HG03196 (cell line): Measurements from ENCODE around the gene DBP.

Source experiments
- ATAC-seq: cut with Tn5 transposase; IDR thresholded peaks from one replicate; pipeline ENCODE4 v1.9.1; 2021; ENCODE audit not compliant: unreplicated experiment

Gene DBP

DNA sequence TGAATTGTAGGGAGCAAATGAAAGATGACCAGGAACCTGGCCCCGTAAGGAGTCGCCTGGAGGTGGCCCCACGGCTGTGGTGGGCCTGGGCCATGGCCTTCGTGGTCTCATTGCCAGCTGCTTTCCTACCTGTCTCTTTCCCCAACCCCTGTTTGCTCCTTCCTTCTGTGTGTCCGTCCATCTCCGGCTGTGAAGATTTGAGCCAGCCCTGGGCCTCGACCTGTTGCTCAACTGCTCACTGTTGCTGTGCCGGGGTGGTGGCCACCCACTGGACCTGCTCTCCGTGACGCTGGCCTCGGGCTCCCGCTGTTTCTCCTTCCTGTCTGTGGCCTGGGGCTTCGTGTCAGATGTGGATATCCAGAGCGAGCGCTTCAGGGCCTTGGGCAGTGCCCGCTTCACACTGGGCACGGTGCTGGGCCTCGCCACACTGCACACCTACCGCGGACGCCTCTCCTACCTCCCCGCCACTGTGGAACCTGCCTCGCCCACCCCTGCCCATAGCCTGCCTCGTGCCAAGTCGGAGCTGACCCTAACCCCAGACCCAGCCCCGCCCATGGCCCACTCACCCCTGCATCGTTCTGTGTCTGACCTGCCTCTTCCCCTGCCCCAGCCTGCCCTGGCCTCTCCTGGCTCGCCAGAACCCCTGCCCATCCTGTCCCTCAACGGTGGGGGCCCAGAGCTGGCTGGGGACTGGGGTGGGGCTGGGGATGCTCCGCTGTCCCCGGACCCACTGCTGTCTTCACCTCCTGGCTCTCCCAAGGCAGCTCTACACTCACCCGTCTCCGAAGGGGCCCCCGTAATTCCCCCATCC, 8.5 kb downstream of the DBP start:
- no peak for ATAC-seq

DNA sequence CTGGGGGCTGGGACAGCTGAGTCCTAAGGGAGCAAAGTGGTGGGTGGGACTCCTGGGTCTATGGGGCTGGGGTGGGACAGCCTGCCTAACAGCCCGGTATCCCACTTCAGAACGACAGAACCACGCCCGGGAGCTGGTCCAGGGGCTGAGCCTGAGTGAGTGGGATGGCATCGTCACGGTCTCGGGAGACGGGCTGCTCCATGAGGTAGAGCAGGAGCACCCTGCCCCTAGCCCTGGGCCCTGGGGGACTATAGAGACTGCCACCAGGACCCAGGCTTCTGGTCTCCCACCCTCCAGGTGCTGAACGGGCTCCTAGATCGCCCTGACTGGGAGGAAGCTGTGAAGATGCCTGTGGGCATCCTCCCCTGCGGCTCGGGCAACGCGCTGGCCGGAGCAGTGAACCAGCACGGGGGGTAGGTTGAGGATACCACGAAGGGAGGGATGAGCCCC, 9.3 kb downstream of the DBP start:
- ATAC-seq: no peak

DNA sequence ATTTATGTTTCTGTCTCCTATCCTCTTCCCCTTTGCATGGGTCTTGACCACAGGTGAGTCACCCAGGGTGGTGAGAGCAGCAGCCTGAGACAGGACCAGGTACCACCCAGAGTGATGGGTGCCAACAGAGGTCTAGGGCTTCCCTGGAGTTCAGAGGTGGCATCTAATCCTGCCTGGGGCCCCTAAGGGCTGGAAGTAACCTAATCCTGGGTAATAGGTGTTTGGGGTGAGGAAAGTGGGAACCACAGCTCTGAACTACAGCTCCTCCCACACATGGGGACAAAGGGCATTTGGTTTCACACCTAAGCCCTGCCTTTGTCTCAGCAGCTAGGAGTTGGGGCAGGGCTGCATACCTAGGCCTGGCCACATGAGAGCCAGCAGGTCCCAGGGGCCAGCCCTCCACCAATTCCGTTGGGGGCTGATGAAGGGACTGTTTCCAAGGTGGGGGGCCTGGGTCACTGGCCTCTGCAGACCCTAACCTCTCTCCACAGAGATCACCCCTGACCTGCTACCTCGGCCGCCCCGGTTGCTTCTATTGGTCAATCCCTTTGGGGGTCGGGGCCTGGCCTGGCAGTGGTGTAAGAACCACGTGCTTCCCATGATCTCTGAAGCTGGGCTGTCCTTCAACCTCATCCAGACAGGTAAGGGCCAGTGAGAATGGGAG, 9.8 kb downstream of the DBP start:
- no peak for ATAC-seq

DNA sequence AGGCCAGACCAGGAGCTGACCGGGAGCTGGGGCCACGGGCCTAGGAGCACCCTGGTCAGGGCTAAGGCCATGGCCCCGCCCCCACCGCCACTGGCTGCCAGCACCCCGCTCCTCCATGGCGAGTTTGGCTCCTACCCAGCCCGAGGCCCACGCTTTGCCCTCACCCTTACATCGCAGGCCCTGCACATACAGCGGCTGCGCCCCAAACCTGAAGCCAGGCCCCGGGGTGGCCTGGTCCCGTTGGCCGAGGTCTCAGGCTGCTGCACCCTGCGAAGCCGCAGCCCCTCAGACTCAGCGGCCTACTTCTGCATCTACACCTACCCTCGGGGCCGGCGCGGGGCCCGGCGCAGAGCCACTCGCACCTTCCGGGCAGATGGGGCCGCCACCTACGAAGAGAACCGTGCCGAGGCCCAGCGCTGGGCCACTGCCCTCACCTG, 11.3 kb downstream of the DBP start:
- no peak for ATAC-seq

DNA sequence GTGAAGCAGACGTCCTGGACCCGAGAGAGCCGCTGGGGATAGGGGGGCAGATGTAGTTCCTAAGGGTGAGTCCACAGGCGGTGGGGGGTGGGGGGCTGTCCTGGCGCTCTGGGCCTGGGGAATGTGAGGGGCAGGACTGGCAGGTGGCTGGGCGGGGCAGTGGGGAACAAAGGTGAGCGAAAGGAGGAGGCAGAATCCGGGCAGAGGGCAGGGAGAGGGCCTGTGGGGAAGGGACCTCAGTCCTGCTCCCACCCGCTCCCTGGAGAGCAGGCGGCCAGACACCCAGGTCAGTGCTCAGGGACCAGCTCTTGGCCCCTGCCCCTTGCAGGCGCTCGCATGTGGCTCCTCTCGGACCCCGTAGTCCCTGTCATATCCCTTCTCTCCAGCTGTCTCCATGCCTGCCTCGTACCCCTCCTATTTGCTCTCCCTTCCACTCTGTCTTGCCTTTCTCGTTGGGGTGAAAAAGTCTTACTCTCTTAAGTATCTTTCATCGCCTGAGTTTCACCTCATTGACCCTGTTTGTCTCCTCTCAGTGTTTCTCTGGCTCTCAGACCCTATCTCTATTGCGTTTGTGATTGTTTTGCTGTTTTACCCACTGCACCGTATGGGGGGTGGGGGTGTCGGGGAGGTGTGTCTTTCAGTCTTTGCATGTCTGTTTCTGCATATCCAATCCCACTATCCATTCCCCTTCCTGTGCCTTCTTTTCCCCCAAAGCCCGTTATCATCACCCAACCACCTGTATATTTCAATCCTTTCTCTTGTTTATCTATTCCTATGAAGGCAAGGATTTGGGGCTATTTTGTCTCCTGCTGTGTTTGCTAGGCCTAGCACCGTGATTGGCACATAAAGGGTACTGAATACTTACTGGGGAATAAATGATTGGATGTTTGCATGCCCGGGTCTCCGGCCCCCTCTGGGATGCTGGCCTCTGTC, 12.1 kb downstream of the DBP start:
- ATAC-seq: no peak

DNA sequence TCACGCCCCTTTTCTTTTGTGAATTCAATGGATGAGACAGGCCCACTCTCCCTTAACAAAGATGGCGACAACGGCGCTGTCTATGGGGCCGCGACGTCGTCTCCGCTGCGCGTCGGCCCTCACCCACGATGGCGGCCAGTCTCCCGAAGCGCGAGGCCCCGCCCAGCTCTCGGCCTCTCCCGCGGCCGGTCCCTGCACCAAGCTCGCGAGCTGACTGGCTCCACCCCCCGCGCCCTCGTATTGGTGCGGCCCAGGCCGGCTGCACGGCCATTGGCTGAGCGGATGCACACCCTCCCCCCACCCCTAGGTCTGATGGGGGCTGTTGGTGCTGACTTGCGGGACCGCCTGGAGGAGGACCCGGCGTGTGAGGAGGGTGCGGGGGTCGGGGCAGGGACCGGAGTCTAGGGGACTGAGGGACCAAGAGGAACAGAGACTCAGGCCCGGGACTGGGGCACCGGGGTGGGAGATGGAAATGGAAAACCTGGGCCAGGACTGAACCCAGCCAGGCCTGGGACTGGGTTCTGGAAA, 13.0 kb downstream of the DBP start:
- ATAC-seq: peak; percentile 40

DNA sequence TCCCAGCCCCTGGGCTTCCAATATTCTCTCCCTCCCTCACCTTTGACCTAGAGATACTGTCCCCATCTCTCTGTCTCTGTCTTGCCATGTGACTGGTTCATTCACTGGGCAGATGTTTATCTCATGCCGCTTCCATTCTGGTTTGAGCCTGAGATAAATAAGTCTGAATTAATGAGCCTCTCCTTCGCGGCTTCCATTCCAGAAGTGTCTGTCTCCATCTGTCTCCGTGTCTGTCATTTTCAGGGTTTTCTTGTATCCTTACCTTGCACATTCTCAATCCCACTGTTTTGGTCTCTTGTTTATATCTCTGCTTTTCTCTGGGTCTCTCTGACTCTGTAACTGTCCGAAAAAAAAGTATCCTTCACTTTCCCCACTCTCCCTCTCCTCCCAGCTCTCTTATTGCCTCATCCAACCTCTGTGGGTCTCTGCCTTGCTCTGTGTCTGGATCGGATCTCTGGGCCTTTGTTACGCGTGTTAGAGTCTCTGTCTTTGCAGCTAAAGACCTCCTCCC, 13.6 kb downstream of the DBP start:
- ATAC-seq: no peak

DNA sequence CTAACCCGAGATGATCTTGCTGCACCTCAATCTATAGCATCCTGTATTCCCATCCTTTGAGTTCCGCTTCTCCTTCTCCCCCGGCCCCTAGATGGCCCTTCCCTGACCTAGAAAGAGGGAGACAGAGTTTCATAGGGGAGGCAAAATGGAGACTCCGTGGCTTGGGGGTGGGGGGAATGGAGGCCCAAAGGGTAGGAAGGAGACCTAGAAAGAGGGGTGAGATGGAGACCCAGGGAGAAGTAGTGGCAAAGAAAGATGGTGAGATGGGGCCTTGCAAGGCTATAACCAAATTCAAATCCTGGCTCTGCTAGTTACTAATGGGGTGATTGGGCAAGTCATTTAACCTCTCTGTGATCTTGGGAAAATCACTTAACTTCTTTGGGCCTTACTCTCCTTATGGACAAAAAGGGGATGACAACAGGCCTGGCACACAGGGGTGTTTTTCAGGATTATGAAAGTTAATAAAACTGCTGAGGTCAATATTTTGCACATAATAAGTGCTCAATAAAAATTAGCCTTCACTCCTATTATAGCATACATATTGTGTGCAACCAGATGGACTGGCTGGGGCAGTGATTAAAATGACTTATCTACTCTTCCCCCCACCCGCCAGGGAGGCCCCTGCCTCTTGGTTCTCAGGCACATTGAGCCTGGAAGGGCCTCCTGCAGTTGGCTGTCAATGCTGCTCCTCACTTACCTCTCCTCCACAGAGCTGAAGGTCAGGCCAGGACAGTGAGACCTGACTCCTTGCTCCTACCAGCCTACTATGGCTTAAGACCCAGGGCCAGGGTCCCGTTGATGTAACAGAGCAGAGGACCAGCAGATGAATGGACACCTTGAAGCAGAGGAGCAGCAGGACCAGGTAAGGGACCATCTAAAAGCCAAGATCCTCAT, 17.2 kb downstream of the DBP start:
- ATAC-seq: no peak

DNA sequence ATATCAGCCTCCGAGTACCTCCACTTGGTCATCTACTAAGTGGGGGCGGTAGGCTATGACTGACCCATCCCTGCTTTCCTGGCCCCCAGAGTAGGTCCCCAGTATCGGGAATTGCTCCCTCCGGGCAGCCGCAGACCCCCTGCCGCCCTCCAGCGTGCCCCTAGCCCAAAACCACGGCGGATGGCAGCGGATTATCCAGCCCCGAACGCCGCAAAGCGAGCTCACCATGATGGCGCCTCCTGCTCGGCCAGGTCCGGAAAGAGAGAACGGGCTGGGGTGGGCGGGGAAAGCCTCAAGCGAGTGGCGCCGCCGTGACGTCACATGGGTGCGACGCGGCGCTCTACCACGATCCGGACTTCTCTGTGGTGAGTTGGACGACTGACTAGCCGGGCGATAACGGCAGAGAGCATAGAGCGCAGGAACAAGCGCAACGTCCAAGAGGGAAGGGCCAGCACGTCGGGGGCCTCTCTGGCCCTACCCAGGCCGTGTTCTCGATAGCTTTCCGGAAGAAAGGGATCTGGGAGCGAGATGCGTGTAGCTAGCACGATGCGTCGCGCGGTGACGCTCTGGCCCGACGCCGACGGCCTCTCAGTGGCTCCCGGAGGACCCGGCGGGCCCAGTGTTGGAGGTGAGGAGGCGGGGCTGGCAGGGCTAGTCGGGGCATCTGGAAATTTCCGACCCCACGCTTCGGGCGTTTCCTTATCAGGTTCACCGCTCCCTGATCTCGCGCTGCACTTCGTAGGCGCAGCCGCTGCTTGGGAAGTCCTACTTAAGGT, 18.1 kb downstream of the DBP start, which contains the start of the genes RPL18 and SPHK2:
TSS of gene RPL18 (minus strand) at position 263 of the 776 bp plus-strand sequence. CDS start at position 228, 35 bp downstream.
TSS of gene SPHK2 (plus strand) at position 591 of the 776 bp plus-strand sequence. CDS start 1,009 bp downstream, outside the sequence.
- peak; percentile 86 for ATAC-seq

DNA sequence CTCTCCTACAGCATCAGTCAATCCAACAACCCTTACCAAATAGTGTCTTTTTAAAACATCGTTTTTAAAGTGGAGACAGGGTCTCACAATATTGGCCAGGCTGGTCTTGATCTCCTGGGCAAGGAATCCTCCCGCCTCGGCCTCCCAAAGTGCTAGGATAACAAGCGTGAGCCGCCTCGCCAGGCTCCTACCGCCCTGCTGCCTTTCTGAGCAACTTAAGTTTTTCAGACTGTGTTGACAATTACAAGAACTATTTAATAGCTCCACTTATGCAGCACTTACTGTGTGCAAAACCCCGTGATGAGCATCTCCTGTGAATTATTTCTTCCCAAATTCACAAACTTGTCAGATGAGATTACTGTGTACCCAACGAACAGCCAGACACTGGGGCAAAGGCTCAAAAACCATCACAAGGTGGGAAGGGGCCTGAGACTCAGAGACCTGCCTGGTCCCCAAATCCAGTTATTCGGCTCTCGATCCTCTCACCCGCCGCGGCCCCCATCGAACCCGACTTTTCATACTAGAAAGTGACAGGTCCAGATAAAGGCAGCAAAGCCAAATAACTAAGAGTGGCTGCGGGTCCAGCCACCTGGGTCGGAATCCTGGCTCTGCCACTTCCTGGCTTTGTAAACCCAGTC, 18.8 kb downstream of the DBP start:
- ATAC-seq: no peak

DNA sequence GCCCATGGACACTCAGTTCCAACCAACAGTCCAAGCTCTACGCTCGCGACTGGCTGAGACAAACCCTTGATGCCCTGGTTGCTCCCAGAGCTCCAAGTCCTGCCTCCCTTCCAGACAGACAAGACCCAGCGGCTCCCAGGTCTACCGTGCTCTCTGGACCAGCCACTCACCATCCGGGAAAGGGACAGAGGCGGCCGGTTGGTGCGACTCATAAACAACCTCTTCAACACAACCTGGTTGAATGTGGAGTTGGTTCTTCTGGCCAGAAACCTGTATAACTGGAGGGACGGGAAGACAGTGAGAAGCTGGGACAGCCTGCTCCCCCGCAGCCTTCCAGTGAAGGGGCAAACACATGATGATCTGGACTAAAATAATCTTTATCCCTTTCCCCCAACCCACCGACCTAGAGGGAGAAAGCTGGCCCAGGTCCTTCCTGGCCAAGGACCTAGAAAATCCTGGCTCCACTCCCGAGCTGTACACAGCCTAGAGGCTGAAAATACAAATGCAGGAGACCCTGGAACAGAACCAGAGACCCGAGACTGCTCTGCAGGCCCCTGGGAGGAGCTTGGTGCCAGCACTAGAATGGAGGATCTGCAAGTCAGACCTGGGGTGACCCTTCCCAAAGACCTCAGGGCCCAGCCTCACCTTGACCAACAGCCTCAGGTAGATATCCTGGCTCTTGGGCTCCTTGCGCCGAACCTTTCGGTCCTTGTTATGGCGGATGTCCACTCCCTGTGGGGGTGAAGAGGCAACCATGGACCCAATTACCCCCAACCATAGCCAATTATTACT, 19.8 kb downstream of the DBP start:
- ATAC-seq: no peak

DNA sequence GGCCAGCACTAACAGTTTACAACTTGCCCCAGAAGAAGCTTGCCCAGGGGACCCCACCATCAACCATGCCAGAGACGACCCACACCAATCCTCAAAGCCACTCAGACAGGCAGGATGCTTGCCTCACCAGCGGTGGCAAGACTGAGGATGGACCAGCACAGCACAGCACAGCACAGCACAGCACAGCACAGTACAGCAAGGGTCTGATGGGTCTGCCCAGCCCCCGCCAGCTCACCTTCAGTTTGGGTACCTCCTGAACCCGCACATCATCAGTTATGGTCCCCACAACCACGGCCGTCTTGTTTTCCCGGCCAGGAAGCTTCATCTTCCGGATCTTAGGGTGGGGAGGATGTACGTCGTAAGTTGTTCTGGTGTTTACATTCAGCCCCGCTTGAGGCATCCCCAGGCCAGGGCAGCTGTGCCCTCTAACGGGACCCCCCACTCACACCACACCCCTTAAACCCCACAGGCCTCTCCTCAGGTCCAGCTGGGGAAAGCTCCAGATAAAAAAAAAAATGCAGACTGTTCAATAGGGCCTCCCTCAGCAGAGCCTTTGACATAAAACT, 20.6 kb downstream of the DBP start:
- no peak for ATAC-seq

DNA sequence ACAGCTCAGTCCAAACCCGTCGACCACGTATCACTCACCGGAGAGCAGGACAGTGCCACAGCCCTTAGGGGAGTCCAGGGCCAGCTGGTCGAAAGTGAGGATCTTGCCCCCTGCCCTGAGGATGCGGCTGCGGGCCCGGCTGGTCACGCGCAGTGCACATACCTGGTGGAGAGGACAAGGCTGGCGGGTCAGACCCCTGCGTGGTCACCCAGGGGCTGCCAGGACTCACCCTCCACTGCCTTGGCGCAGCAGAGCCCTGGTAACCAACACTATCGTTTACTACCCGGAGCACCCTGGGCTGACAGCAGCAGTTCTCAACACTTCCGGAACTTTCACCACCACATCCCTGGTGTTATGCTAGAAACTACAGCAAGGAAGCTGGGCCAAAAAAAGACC, 21.1 kb downstream of the DBP start:
- no peak for ATAC-seq

DNA sequence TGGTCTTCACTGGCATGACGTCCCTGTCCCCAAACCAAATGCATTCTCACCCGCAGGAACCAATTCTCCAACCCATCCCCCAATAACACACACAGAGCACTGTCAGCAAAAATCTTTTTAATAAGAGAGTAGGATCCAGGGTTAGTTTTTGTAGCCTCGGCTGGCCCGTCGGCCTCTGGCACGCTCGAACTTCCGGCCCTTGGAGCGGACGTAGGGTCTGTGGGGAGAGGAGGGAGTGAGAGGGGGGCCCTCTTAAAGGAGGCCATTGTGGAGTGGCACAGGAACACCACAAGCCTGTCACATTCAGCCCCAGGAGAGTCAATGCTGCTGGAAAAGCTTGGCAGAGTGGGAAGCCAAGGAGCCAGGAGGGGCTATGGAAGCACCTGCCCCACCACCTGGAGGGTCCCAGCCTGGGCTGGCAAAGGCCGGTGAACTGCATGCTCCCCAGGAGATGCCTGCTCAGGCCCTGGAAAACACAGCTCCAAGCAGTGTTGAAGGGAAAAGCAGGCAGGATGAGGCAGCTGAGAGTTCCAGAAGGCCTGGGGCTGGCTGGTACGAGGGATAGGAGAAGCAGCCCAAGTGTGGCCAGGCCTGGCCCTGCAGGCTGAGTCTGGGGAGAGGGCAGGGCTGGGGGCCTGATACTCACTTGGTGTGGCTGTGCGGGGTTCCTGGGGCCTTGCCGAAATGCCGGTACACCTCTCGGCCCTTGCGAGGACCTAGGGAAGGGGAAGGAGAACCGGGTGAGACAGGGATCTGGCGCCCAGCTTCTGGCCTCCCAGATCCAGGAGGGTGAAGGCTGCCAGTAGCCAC, 21.7 kb downstream of the DBP start:
- no peak for ATAC-seq

DNA sequence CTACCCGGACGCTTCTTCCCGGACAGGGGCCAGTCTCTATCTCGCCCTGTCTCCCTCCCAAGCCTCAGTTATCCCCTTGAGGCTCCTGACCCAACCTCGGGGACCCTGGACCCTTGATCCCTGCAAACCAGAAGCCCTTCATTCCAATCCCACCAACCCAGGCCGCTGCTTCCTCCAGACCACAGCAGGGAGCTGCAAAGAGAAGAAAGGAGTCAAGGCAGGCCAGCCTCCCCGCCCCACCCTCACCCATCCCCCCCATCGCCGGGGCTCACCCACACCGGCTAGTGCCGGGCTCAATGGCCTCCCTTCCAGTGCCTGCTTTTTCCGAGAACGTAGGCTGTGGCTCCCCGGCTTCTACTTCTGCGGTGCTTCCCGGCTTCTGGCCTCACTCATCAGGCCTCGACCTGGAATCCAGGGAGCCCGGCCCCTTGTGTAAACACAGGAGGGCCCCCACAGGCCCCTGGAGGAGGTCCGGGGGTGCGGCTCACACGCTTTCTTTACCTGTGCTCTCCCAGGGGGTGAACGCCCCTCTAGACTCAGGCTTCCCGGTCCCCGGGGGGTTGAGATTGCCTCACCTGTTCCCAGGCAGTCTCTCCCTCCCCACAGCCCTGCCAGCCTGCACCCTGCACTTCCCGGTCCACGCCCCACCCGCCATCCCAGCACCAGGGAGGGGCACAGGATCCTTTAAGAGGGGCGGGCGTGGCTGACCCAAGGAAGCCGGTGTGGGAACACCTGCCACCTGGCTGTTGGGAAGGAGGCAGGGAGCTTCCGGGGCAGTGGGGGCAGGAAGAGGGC, 22.5 kb downstream of the DBP start, which contains the start of gene FAM83E:
TSS of gene FAM83E (minus strand) at position 641 of the 795 bp plus-strand sequence. CDS start 1,704 bp downstream, outside the sequence.
- ATAC-seq: no peak
